Sigmoid colon (tissue), 4 donors: ENCODE measurements around the gene GPR37.

Experiments used
- EP300 ChIP-seq, 4 donors: sonication (generic); formaldehyde crosslinking; IDR thresholded peaks; one replicate each; pipeline ENCODE4 v1.6.1; 2017; ENCODE audit warnings: antibody characterized with exemption in 4 of 4
- POLR2A ChIP-seq, 2 donors: fragments of 450-650 bp; IDR thresholded peaks; one replicate each; pipeline ENCODE4 v1.6.1; 2016; ENCODE audit warnings: antibody characterized with exemption in 2 of 2, mild to moderate bottlenecking in 2 of 2, moderate library complexity in 2 of 2
- POLR2AphosphoS5 ChIP-seq, 4 donors: sonication (generic); formaldehyde crosslinking; IDR thresholded peaks; one replicate each; pipeline ENCODE4 v1.6.1; 2017; ENCODE audit warnings: antibody characterized with exemption in 4 of 4
- TF ChIP-seq, protein P1 (sequence below), 4 experiments: fragments of 450-650 bp in 3 of 4; fragments of 200-600 bp in 1 of 4; IDR thresholded peaks; one replicate each; pipeline ENCODE4 v1.5.1; 2016 to 2019; ENCODE audit warnings: antibody characterized with exemption in 4 of 4, mild to moderate bottlenecking in 3 of 4, moderate library complexity in 2 of 4

DNA sequence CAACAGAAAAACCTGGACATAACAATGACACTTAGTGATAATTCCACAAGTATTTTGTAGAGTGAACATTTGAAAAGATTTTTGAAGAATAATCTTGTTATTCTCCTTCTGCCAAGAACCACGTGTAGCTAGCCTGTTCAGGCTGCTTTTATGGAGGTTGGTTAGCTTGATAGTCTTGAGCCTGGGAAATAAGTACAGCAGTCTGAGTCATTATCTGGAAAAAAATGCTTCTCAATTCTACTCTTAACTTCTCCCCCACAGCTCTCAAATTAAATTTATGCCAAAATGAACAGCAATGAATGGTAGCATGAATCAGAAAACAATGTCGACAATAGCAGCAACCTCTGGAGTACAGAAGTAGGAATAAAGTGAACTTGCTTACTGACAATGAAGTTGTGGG, 63.2 kb downstream of the GPR37 start:
- TF ChIP-seq POLR2A (IDR thresholded peaks at IDR 0.05), result no peak
- TF ChIP-seq, protein P1, sequence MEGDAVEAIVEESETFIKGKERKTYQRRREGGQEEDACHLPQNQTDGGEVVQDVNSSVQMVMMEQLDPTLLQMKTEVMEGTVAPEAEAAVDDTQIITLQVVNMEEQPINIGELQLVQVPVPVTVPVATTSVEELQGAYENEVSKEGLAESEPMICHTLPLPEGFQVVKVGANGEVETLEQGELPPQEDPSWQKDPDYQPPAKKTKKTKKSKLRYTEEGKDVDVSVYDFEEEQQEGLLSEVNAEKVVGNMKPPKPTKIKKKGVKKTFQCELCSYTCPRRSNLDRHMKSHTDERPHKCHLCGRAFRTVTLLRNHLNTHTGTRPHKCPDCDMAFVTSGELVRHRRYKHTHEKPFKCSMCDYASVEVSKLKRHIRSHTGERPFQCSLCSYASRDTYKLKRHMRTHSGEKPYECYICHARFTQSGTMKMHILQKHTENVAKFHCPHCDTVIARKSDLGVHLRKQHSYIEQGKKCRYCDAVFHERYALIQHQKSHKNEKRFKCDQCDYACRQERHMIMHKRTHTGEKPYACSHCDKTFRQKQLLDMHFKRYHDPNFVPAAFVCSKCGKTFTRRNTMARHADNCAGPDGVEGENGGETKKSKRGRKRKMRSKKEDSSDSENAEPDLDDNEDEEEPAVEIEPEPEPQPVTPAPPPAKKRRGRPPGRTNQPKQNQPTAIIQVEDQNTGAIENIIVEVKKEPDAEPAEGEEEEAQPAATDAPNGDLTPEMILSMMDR (IDR thresholded peaks at IDR 0.05), result no peak
- no peak for TF ChIP-seq EP300 (IDR thresholded peaks at IDR 0.05)
- no peak for TF ChIP-seq POLR2AphosphoS5 (IDR thresholded peaks at IDR 0.05)
